Upper lobe of left lung (tissue), 6 donors: ENCODE measurements around the gene GATM. TPM values are rescaled to one million over a fixed set of nuclear protein-coding genes. Genes with fewer than 3 reads are reported as not detected.

ENCODE experiments used
- ATAC-seq, 2 donors: fragments of 200-7000 bp; cut with Tn5 transposase; one replicate each; pipeline ENCODE4 v1.9.1; 2022; ENCODE audit warnings: mild to moderate bottlenecking in 2 of 2, moderate library complexity in 2 of 2; ENCODE audit not compliant: low FRiP score in 2 of 2
- DNase-seq, 2 donors: peaks; one replicate each; pipeline ENCODE4 v3.0.0-alpha.2; 2019 to 2020
- H3K27ac ChIP-seq, 4 donors: fragments of 200-600 bp; sonication (generic); one replicate each; pipeline ENCODE4 v1.5.1; 2016 to 2019
- H3K27me3 ChIP-seq, 4 donors: fragments of 200-600 bp; sonication (generic); one replicate each; pipeline ENCODE4 v1.5.1; 2017 to 2019
- H3K36me3 ChIP-seq, 4 donors: fragments of 200-600 bp; sonication (generic); one replicate each; pipeline ENCODE4 v1.5.1; 2016 to 2019
- H3K4me1 ChIP-seq, 4 donors: fragments of 200-600 bp; sonication (generic); one replicate each; pipeline ENCODE4 v1.5.1; 2018 to 2019
- H3K4me3 ChIP-seq, 4 donors: fragments of 200-600 bp; sonication (generic); one replicate each; pipeline ENCODE4 v1.5.1; 2017 to 2019; ENCODE audit warnings: mild to moderate bottlenecking in 2 of 4, moderate library complexity in 1 of 4
- H3K9me3 ChIP-seq, 4 donors: fragments of 200-600 bp; sonication (generic); one replicate each; pipeline ENCODE4 v1.5.1; 2018 to 2019
- CTCF ChIP-seq, 6 experiments: fragments of 450-650 bp in 4 of 6; fragments of 200-600 bp in 2 of 6; sonication (generic) in 2 of 6; IDR thresholded peaks; one replicate each; pipeline ENCODE4 v1.5.1; 2016 to 2019; ENCODE audit warnings: antibody characterized with exemption in 6 of 6
- EP300 ChIP-seq, 4 donors: sonication (generic); formaldehyde crosslinking; IDR thresholded peaks; one replicate each; pipeline ENCODE4 v1.5.1; 2017; ENCODE audit warnings: antibody characterized with exemption in 4 of 4, control low read depth in 2 of 4
- POLR2A ChIP-seq, 4 donors: fragments of 450-650 bp; IDR thresholded peaks; one replicate each; pipeline ENCODE4 v1.5.1; 2016 to 2017; ENCODE audit warnings: antibody characterized with exemption in 4 of 4, mild to moderate bottlenecking in 2 of 4
- POLR2AphosphoS5 ChIP-seq, 2 donors: sonication (generic); formaldehyde crosslinking; IDR thresholded peaks; one replicate each; pipeline ENCODE4 v1.5.1; 2017; ENCODE audit warnings: antibody characterized with exemption in 2 of 2
- WGBS, 2 donors: methylation state at CpG; one replicate each; pipeline ENCODE4 v1.1.5; 2017 to 2018; 5-methylcytosine and 5-hydroxymethylcytosine counted together
- total RNA-seq, 6 donors: library from RNA; depleted of rRNA in 4 of 6; stranded (reverse); fragments of >200 nt in 4 of 6; gene quantifications; one replicate each; pipeline versions ENCODE4 v1.1.0 to v1.2.1, GENCODE V29; 2016 to 2021
- donor health status: DM: no; HTN: no; CAD: no; lungs with moderate emphysema.
- donor health status: DM: no; HTN: yes; CAD: no; lungs with severe emphysema.

The GATM gene
- total RNA-seq, 6 donors from 2014 or later = 3.2 to 13.6 (median 6.6) TPM

GRCh38 chr15:45363334-45363733, 15.0 kb downstream of the GATM start:
- ATAC-seq (no peak), DNase-seq (no peak)
- Histone ChIP-seq H3K27me3 (no peaks in the 10 kb centered on the region), H3K9me3 (no peaks in the 10 kb centered on the region), H3K4me3 (no peak overlapping the region), H3K36me3 (peaks cover 0 to 8% (median 0%) of the 10 kb centered on the region in 4 donors), H3K4me1 (no peaks in the 10 kb centered on the region), H3K27ac (no peak overlapping the region)
- 70 to 75% methylated on average over 4 of the region's 4 CpGs for WGBS, 2 donors
- TF ChIP-seq EP300 (IDR thresholded peaks at IDR 0.05) (no peak), CTCF (IDR thresholded peaks at IDR 0.05) (no peak), POLR2A (IDR thresholded peaks at IDR 0.05) (no peak), POLR2AphosphoS5 (IDR thresholded peaks at IDR 0.05) (no peak)

GRCh38 chr15:45362419-45362818, 15.9 kb downstream of the GATM start:
- Histone ChIP-seq H3K27me3 (no peaks in the 10 kb centered on the region), H3K36me3 (peaks cover 0 to 8% (median 0%) of the 10 kb centered on the region in 4 donors), H3K4me1 (no peaks in the 10 kb centered on the region), H3K9me3 (no peaks in the 10 kb centered on the region), H3K27ac (no peak overlapping the region), H3K4me3 (no peak overlapping the region)
- DNase-seq (no peak), ATAC-seq (no peak)
- no peak for TF ChIP-seq EP300 (IDR thresholded peaks at IDR 0.05)
- TF ChIP-seq CTCF (IDR thresholded peaks at IDR 0.05) = no peak
- no peak for TF ChIP-seq POLR2AphosphoS5 (IDR thresholded peaks at IDR 0.05)
- TF ChIP-seq POLR2A (IDR thresholded peaks at IDR 0.05) = no peak

- TF ChIP-seq POLR2AphosphoS5 (IDR thresholded peaks at IDR 0.05) = no peak
- no peak for TF ChIP-seq CTCF (IDR thresholded peaks at IDR 0.05)
- no peak for TF ChIP-seq POLR2A (IDR thresholded peaks at IDR 0.05)
- TF ChIP-seq EP300 (IDR thresholded peaks at IDR 0.05) = no peak
- H3K27ac ChIP-seq = no peak overlapping the region
- H3K4me3 ChIP-seq = no peak overlapping the region
- peaks cover 0 to 8% (median 0%) of the 10 kb centered on the region in 4 donors for H3K36me3 ChIP-seq
- ATAC-seq (no peak), DNase-seq (peak in 1 of 2 donors; percentile 41)
- H3K4me1 ChIP-seq = no peaks in the 10 kb centered on the region
- 85 to 96% methylated on average over 7 of the region's 7 CpGs for WGBS, 2 donors
- no peaks in the 10 kb centered on the region for H3K27me3 ChIP-seq
- no peaks in the 10 kb centered on the region for H3K9me3 ChIP-seq
These were observed 16.5 kb downstream of the GATM start for GRCh38 chr15:45361878-45362277.

GRCh38 chr15:45355860-45356259, 22.5 kb downstream of the GATM start:
- ATAC-seq = no peak
- WGBS, 2 donors = 90 to 91% methylated on average over 2 of the region's 2 CpGs
- Histone ChIP-seq H3K27ac (no peak overlapping the region), H3K9me3 (no peaks in the 10 kb centered on the region), H3K4me3 (no peak overlapping the region), H3K27me3 (no peaks in the 10 kb centered on the region), H3K4me1 (no peaks in the 10 kb centered on the region), H3K36me3 (no peaks in the 10 kb centered on the region)
- no peak for DNase-seq
- TF ChIP-seq CTCF (IDR thresholded peaks at IDR 0.05) = no peak
- TF ChIP-seq POLR2A (IDR thresholded peaks at IDR 0.05) = no peak
- no peak for TF ChIP-seq POLR2AphosphoS5 (IDR thresholded peaks at IDR 0.05)
- TF ChIP-seq EP300 (IDR thresholded peaks at IDR 0.05) = no peak

GRCh38 chr15:45354711-45355110, 23.6 kb downstream of the GATM start:
- H3K27ac ChIP-seq = no peak overlapping the region
- ATAC-seq (no peak), DNase-seq (no peak)
- WGBS, 2 donors = 89 to 94% methylated on average over 5 of the region's 5 CpGs
- H3K4me1 ChIP-seq = no peaks in the 10 kb centered on the region
- no peaks in the 10 kb centered on the region for H3K36me3 ChIP-seq
- H3K9me3 ChIP-seq = no peaks in the 10 kb centered on the region
- no peak overlapping the region for H3K4me3 ChIP-seq
- H3K27me3 ChIP-seq = no peaks in the 10 kb centered on the region
- TF ChIP-seq POLR2A (IDR thresholded peaks at IDR 0.05) (no peak), EP300 (IDR thresholded peaks at IDR 0.05) (no peak), POLR2AphosphoS5 (IDR thresholded peaks at IDR 0.05) (no peak), CTCF (IDR thresholded peaks at IDR 0.05) (no peak)
